ENCODE results near the gene ATE1.
"Not testable (repeated sequence)": the region's sequence is repeated elsewhere in the genome, so short reads cannot be mapped to it uniquely, and the experiment has no call there.

ATE1 gene

DNA sequence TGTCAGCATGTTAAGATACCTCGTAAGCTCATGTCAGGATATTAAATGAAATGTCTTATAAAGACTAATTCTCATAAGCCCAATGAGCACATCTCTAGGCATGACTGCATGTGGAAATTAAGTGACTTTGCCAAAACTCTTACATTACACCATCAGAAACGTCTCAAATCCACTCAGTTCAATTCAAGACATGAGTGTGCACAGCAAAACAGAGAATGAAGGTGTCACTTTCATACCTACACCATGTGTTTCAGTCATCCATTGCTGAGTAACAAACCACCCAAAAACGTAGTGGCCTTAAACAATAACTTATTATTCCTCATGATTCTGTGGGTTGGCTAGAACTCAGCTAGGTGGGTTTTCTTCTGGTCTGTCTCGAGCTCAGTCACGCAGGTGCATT, 99.8 kb downstream of the ATE1 start:
- DNase-seq, result no peak

DNA sequence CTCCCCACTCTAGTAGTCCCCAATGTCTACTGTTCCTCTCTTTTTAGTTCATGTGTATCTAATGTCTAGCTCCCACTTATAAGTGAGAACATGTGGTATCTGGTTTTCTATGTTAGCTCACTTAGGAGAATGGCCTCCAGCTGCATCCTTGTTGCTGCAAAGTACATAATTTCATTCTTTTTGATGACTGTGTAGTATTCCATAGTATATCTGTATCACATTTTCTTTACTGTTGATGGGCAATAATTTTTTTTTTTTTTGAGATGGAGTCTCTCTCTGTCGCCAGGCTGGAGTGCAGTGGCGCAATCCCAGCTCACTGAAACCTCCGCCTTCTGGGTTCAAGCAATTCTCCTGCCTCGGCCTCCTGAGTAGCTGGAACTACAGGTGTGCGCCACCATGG, 101.1 kb downstream of the ATE1 start:
- not testable (repeated sequence) for DNase-seq

DNA sequence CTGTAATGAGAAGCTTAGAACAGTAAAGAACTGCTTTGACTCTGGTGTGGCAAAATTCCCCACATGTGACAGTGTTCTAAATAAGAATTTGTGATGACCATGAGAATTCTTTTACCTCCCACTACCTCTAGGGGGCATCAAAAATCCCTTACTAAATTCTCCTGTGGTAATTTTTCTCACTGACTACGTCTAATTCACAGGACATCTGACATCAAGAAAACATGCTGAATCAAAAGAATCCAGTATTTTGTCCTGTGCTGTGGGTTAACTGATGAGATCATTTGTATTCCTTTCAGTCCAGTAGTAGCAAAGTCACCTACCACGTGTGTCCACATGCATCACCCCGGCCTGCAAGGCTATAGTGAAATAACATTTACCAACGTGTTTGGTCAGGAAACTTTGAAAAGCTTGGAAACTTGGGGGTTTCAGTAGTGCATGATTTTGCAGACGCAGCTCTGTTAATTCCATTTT, 103.8 kb downstream of the ATE1 start:
- DNase-seq, result no peak

DNA sequence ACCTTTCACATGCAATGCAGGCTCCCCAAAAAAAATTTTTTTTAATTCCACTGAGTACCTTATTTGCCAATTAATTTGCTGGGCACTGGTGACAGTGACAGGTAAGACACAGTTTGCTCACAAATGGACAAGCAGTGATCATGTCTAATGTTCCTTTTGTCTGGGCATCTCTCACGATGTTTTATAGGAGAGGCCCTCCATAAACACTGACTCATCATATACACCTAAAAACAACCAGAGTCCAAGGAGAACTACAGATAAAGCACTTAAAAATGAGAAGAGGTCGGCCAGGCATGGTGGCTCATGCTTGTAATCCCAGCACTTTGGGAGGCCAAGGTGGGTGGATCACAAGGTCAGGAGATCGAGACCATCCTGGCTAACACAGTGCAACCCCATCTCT, 105.1 kb downstream of the ATE1 start:
- DNase-seq, result no peak

DNA sequence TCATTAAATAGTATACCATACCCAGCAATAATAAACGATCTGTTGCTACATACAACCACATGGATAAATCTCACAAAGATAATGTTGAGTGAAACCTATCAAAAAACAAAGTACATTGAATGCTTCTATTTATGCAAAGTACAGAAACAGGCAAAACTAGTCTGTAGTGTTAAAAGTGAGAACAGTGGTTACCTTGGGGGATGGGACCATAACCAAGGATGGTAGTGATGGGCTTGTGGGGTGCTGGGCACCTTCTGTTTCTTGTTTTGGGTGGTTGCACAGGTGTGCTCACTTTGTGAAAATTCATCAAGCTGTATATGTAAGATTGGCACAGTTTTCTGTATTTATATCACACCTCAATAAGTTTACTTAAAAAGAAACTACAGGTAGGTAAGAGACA, 105.7 kb downstream of the ATE1 start:
- DNase-seq, result no peak

DNA sequence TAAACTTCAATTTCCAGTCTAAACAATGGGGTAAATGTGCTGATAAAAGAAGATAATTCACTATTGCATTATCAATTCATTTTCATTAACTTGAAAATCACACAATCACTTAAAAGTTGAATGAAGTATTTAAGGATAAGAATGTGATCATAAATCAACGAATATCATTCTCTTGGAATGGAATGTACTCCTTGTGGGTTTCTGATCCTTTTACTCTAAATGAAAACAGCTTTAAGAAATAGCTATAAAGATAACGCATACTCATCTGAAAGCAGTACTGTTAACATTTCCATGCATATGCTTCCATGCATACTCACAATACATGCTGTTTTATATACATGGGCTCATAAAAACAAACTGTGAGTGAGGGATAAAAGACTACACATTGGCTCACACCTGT, 108.8 kb downstream of the ATE1 start:
- no peak for DNase-seq

DNA sequence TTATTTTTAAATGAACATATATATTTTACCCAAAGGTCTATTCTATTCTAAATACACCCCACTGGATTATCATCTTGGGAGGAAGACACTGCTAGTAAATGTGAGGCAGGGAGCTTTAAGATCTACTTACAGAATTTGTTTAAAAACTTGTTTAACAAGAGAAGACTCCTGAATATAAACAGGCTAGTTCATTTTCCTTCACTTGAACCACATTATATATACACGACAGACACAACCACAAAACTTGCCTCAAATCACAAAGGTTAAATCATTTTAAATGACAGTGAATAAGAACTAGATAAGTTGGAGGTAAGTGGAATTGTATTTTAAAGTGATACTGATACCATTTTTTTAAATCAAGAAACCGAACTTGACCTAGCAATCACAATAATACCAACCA, 109.2 kb downstream of the ATE1 start:
- DNase-seq, result no peak

DNA sequence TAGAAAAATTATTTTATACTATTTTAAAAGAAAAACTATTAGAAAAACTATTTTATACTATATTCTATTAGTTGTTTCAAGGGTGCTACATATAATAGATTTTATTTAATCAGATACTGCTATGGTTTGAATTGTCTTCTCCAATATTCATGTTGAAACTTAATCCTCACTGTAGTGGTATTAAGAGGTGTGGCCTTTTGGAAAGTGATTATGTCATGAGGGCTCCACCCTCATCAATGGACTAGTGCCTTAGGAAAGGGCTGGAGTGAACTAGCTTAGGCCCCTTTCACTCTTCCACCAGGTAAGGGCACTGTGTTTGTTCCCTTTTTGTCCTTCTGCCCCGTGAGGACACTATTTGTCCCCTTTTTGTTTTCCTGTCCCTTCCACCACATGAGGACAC, 111.6 kb downstream of the ATE1 start:
- no peak for DNase-seq

DNA sequence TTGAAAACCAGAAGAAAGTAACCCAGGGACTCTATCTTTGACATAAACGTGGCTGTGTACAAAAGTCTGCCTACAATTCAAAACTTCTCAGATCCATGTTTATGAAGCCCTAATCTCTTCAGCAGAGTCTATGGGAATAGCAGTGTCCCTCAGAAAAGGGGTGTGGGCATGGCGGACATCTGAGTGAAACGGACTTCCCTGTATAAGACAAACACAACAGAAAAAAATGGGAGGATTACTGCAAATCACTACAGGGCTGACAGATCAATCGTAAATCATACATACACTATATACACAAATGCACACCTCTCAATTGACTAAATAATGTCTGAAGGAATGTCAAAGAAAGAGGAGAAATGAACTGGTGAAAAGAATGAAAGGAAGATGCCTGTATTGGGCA, 114.0 kb downstream of the ATE1 start:
- DNase-seq, result no peak

DNA sequence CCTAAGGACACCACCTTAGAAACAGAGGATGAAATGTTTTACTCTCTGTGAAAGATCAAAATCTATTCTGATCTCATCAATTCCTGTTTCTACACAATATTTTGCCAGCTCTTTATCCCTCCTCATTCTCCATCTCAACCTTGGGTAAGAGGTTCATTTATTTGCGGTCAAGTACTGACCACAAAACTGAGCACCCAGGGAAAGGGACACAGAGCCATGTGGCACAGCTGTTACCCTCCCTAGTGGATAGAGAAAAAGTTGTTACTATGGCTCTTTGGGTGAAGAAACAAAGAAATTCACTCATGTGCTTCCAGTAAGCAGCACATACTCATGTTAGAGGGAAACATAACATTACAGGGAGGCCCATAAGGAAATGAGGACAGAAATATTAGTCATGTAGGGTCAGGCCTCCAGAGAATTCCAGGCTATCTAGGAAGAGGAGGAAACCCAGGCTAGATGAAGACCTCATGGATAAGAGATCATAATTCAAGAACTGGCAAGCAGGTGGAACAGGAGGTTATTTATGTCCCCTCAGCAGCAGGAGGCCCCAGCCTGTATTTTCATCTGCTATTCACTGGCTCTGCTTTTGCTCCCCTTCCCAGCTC, 114.5 kb downstream of the ATE1 start:
- no peak for DNase-seq

DNA sequence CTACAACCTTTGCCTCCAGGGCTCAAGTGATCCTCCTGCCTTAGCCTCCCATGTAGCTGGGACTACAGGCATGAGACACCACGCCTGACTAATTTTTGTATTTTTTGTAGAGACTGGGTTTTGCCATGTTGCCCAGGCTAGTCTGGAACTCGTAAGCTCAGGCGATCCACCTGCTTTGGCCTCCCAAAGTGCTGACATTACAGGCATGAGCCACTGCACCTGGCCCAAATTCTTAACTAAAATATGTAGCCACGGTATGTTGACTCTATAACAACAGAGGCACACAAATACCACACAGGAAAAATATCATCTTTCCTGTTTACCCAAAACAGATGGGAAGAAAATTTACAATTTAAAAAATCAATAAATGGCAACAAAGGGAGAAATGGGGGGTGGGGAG, 115.8 kb downstream of the ATE1 start:
- DNase-seq, result no peak

DNA sequence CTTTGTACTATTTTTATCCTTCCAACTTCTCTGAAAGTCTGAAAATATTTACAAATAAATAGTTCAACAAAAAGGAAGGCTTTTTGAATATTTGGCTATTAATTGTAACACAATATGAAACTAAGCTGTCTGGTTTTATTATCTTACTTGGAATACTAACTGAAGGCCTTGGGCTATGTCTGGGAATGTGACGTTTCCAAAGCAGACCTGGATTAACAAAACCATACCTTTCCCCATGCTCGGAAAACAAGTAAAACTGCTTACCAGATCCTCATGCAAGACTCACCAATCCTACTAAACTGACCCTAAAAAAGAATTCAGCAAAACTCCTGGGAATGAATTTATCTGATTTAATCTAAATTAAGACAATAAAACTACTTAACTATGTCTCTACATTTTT, 116.4 kb downstream of the ATE1 start:
- no peak for DNase-seq

DNA sequence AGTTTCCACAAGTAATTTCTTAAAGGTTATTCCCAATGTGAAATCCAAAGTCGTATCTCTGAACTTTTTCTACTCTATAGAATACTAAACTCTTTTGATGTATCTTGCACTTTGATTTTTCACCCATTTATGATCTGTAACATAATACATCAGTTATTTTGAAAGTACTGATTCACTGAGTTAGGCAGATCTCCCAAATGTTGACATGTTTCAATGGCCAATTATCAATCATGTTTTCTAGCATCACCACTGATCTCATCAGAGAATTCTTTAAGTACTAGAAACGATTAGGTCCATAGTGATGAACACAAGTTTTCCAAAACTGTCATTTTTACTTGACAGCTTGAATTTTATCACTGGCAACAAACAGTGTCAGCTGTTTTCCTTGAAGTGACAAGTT, 119.0 kb downstream of the ATE1 start:
- no peak for DNase-seq

DNA sequence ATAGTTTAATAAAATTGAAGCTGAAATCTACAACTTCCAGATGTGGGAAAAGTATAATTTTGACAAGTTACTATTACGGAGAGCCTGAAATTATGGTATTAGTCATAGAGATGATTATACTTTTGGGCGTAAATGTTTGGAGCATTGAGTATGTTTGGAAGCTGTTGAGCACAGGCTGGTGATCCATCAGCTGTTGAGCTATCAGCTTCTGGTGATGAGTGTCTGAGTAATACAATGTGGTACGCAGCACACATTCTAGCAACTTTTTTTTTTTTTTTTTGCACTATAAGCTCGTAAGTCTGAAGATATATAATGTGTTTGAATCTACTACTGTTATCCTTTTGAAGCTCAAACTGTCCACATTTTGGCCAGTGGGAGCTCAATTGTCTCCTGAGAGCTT, 123.4 kb downstream of the ATE1 start:
- no peak for DNase-seq

DNA sequence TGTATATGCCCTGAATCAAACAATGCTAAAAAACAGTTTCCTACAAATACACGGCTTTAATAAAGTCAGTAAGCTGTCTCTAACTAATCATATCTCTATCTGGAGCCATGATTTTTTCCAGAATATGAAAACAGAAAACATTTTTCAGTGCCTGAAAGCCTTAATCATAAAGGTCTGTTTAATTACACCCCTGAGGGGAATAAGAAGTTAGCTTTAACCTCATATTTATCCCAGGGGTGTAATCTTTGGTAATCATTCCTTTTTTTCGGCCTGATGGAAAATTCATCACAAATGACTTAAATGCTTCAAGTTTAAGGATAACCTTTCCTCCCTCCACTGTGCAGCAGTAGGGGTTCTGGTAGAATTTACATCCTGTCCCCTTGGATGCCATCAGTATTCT, 124.2 kb downstream of the ATE1 start:
- DNase-seq, result no peak

DNA sequence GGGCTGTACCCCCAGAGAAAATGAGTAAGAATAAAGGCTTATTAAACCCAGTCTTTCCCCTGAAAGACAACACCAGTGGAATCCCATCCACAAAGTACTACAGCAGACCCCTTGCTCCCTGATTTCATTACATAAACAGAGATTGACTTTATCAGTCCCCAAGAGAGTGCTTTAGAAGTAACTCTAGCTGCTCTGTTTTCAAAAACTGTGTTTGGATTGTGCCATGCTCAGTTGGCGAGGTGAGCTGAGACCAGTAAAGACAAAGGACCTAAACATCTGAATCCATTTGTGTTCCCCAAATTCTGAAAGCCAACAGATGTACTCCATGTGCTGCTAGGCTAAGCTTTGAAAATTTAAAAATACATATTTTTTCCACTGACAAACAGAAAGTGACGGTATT, 127.0 kb downstream of the ATE1 start:
- DNase-seq, result no peak

DNA sequence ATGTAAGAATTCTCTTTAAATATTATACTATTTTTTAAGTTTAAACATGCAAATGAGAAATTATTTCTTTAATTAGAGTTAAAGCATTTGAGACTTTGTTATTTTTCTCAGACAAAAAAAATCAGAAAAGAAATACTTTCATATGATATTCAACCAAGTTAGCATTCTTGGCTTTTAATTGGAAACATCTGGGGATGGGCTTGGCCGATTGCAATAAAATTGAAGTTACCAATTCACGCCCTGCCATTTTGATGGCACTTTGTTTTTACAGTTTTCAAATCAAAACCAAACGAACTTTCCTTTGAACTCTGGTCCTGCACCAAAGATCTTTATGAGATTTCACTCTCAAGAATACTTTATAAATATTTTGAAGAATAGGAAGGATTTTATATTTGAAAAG, 127.7 kb downstream of the ATE1 start:
- DNase-seq, result no peak

DNA sequence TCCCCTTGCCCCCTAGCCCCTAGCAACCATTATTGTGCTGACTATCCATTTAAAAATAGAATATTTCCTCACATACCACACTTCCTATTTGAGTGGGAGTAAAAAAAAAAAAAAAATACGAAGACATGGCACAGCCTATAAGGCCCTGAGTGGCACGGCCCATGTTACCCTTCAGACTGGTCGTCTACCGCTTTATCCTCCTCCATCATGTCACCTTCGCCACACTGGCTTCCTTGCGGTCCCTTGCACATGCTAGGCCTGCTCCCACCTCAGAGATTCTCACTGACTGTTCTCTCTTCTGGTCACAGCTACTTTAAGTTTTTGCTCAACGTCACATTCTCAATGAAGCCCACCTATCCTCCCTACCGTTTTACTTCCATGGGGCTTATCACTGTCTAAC, 130.3 kb downstream of the ATE1 start:
- DNase-seq, result no peak

DNA sequence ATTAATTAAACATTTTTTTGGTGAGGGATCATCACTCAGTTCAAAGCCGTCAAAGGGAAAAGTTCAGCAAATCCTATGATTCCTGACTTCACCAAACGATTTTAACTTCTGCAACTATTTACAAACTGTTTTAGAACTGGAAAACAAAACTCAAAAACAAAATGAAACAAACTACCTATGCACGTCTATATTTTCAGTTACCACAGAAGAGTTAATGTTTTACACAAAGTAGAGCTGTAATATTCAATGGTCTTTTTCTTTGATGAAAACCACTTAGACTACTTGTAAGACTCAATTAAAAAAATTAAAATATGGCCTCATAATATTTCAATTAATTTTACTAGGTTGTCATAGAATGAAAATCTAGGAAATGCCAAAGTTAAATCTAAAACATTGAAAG, 131.5 kb downstream of the ATE1 start:
- DNase-seq, result no peak

DNA sequence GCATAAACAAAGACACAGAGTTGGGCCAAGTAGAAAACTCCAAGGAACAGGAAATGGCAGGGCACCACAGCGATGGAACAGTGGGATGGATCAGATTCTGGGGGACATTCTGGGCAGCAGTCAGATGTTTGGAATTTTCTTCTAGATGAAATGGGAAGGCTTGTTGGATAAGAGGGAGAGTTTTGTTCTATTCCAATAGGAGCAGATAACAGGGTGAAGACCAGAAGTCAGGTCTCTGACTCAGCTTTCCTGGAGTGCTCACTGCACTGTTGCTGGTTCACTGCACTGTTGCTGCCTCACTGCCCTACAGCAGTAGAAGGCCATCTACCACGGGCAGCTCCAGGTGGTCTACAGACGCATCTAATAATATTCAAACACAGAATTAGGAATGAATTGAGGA, 135.6 kb downstream of the ATE1 start:
- DNase-seq, result no peak

DNA sequence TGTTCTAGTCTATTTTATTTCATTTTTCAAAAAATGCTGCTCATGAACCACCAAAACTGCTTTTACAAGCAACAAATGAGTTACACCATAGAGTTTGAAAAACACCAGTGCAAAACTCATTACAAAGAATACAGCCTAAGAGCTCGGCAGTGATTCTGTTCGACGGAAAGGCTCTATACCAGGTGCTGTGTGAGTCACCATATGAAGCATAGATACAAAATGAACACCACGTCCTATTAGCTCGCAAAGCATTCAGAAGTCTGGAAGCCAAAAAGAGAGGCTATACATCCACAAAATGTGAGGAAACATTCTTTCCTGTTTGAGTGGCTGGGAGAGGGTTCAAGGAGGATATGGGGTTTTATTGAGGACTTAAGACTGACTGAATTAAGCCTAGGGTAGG, 136.1 kb downstream of the ATE1 start:
- no peak for DNase-seq

DNA sequence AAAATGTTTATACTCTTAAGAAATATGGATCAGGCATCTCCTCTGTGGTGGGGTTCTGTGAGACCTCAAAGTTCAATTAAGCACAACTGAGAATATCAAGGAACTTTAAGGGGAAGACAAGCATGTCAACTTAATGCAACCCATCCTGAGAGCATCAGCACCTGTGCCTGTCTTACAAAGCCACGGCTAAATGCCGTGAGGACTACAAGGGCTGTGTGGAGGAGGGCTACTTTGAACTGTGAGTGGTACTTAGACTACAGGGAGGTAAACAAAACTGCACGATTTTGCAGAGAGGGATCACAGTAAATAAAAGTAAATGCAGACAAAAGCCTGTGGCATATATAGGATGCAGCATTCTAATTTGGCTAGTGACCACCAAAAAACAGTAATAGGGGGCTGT, 139.1 kb downstream of the ATE1 start:
- no peak for DNase-seq

DNA sequence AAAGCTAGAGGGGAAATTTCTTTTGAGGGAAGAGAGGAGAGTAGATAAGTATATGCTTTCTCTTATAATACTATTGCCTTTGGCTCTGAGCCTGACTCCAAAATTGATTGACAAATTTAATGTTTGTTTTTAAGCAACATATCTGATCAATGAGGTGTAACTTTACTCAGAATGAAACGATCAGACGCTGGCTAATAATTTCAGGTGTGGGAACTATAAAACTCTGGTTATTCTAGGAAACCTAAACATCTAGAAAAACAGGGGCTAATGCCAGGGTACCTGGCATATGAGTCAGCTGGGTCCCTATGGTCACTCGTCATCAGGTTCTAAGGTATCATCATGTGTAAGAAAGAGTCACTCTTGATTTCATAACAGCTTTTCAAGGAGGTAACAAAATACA, 139.7 kb downstream of the ATE1 start:
- DNase-seq, result no peak

DNA sequence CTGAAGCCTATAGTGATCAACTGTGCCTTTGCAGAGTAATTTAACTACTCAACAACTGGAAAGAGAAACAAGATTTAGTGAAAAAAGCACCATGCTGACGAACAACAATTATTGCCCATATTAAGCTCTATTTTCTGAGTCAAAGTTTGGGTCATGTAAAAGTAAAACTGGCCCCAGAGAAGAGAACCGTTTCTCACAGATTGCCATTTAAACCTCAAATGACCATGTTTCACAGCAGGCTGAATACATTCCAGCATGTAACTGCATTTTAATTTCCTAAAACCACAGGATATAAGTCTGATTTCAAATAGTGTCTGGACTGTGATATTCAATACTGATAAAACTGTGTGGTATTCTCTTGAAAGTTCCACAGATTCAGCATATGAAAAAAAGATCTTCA, 140.7 kb downstream of the ATE1 start:
- no peak for DNase-seq

DNA sequence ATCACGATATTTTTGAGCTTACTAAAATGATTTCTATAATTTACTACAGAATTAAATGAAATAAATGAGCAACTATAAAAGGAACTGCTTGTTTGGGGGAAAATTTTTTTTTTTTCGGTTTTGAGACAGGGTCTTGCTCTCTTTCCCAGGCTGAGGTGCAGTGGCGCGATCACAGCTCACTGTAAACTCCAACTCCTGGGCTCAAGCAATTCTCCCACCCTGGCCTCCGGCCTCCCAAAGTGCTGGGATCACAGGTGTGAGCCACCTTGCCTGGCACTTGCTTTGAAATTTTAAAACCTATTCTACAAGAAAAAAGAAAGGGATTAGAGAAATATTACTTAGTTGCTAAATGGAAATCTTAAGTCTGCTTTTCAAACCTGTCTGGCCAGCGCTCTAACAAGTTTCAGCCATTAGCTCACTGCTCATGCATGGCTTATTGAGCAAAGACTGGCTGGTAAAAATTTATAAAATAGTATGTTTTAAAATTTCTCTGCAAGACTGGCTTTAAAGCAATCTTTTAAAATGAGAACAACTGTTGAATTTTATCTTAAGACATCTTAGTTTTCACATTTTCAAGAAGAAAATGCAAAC, 144.0 kb downstream of the ATE1 start:
- no peak for DNase-seq

DNA sequence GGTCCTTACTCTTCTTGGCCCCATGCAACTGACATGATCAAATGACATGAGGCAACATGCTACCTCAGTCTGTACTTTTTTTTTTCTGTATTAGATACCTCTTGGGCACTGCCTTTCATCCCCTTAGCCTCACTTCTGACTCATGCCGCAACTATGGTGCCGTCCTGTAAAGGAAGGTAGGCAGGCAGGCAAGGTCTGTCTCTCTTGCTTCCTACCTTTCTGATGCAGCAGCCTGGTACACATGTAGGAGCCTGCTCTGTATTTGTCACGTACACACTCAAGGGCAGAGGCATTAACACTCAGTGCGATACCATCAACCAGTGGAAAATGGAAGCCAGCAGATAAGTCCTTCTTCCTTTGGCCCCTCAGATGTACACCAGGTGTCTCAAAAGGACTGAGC, 146.7 kb downstream of the ATE1 start:
- DNase-seq, result no peak
